LNCaP clone FGC (cell line): Measurements from ENCODE around the gene SEC31B.

Experiments used
- DNase-seq: peaks from one replicate; pipeline ENCODE4 v3.0.0-alpha.2; 2011; ENCODE audit warnings: low read depth
- H3K4me3 ChIP-seq: 2 replicates; pipeline ENCODE4 v1.5.1; 2011; ENCODE audit warnings: mild to moderate bottlenecking, low read depth, low read length, control low read depth
- CTCF ChIP-seq: IDR thresholded peaks from 2 replicates; pipeline ENCODE4 v1.5.1; 2012; ENCODE audit warnings: mild to moderate bottlenecking; ENCODE audit not compliant: control insufficient read depth, insufficient read depth; ENCODE audit errors: extremely low read depth

SEC31B gene

GRCh38 chr10:100505164-100505563, 14.5 kb downstream of the SEC31B start:
- no peak for DNase-seq
- H3K4me3 ChIP-seq = no peak overlapping the region
- no peak for TF ChIP-seq CTCF

GRCh38 chr10:100504096-100504495, 15.6 kb downstream of the SEC31B start:
- DNase-seq = no peak
- no peak overlapping the region for H3K4me3 ChIP-seq
- no peak for TF ChIP-seq CTCF

- TF ChIP-seq CTCF = no peak
- no peak overlapping the region for H3K4me3 ChIP-seq
- DNase-seq = no peak
Measured at GRCh38 chr10:100502926-100503494, 16.7 kb downstream of the SEC31B start.

GRCh38 chr10:100501423-100501822, 18.2 kb downstream of the SEC31B start:
- DNase-seq = no peak
- H3K4me3 ChIP-seq = no peak overlapping the region
- TF ChIP-seq CTCF = no peak

- TF ChIP-seq CTCF = no peak
- no peak overlapping the region for H3K4me3 ChIP-seq
- no peak for DNase-seq
Measured at GRCh38 chr10:100498059-100498458, 21.6 kb downstream of the SEC31B start.

- no peak for TF ChIP-seq CTCF
- DNase-seq = no peak
- H3K4me3 ChIP-seq = no peak overlapping the region
Measured at GRCh38 chr10:100496567-100496966, 23.1 kb downstream of the SEC31B start.

GRCh38 chr10:100490531-100490930, 29.1 kb downstream of the SEC31B start:
- no peak for DNase-seq
- no peak for TF ChIP-seq CTCF
- H3K4me3 ChIP-seq = no peak overlapping the region
